ENCODE results near the gene ZDHHC3.
"Not testable (repeated sequence)": the region's sequence is repeated elsewhere in the genome, so short reads cannot be mapped to it uniquely, and the experiment has no call there.

The ZDHHC3 gene

DNA sequence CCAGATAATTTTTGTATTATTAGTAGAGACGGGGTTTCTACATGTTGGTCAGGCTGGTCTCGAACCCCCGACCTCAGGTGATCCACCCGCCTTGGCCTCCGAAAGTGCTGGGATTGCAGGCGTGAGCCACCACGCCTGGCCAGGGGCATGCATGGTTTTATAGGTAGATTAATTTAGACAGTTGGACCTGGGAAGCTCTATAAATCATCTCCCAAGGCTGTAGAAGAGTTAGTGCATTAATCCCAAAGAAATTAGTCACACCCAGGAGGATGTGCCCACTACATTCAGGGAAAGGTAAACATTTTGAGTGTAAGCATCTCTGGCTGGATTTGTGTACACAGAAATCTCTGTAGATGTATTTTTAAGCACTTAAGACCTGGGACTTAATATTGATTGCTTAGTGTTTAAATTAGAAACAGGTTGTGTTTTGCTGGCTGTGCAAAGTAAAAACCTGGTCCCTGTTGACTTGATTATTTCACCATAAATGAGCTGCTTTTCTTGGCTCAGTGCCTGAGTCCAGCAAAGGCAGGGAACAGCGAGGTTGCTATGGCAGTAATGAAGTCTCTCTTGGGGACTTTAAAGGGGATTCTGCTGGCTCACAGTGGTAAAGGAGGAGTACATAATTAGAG is 19.3 kb upstream of the ZDHHC3 start:
- ATAC-seq: no peak
- DNase-seq: no peak

DNA sequence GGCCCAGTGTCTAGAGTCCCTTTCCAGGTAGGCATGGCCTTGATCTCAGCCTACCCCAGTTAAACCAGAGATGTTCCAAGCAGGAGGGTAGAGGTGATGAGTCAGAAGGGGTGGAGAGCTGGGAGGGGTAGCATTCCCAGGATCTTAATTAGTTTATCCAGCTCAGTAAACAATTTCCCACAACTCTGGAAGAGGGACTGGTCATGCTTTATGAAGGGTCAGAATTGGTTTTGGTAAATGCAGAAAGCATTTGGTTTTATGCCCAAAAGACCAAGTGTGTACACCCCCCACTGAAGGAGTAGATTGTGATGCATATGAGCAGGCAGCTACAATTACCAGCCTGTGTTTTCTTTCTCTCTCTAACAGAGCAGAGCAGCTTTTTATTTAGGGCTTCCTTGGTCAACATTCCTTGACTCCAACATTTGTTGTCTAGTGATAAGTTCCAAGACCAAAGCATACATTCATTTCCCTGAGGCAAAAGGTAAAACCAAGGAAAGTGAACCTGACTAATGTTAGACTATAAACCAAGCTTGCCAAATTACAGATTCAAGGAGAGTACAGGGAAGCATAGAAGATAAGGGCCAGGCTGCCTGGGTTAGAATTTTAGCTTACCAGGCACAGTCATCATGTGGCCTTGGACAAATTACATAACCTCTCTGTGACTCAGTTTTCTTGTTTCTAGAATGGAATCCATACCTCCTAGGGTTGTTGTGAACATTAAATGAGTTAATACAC is 17.7 kb upstream of the ZDHHC3 start:
- ATAC-seq: no peak
- DNase-seq: no peak

DNA sequence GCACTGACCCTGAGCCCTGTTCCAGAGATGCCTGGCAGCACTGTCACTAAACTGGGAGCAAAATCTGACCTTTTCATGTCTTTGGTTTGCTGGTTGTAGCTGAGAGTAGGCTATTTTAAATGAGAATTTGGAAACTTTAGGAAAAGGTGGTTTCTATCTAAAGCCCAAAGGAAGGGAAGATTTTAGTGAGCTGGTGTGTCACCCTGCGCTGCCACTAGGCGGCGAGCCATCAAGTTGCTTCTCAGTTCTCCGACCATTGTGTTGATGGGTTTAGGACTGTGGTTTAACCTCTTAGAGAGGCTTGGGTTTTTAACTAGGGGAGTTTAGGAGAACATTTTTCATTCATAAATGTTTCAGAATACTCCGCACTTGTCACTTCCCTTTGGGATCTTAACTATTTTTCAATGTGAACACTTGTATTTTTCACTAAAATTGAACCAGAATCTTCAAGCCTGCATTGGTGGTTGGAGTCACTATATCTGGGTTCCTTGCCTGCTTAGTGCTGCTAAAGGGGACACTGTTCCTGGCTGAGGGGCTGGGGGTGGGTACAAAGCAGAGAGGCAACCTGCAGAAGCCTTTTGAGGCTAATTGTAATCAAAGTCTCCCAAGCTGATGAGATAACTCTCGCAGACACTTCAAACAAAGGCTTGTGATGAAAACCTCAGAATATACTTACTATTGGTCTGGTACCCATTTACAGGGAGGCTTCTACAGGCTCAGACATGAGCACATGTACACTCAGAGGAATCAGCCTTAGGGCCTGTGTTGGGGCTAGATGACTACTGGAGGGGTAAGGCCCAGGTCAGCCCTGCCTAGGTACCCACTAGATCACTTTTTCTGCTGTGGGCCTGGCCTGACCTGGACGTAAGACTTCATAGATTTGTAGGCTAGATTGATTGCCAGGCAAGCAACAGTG is 16.8 kb upstream of the ZDHHC3 start:
- DNase-seq (peak; percentile 26), ATAC-seq (no peak)

DNA sequence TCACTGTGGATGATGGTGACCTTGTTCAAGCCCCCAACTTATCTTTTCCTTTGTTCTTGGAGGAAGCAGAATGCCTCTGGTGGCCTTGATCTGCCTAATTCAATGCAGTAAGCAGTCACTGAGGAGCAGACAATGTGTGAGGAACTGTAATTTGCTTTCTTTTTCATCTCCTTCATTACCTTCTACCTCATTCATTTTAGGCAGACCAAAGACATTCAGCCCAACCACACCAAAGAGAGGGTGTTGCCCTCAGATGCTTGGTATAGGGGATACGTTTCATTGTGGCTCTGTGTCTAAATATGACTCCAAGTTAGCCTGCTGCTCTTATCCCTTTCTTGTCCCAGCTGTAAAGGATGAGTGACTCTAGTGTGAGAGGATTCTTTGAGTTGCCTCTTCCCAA is 15.4 kb upstream of the ZDHHC3 start:
- ATAC-seq (no peak), DNase-seq (no peak)

DNA sequence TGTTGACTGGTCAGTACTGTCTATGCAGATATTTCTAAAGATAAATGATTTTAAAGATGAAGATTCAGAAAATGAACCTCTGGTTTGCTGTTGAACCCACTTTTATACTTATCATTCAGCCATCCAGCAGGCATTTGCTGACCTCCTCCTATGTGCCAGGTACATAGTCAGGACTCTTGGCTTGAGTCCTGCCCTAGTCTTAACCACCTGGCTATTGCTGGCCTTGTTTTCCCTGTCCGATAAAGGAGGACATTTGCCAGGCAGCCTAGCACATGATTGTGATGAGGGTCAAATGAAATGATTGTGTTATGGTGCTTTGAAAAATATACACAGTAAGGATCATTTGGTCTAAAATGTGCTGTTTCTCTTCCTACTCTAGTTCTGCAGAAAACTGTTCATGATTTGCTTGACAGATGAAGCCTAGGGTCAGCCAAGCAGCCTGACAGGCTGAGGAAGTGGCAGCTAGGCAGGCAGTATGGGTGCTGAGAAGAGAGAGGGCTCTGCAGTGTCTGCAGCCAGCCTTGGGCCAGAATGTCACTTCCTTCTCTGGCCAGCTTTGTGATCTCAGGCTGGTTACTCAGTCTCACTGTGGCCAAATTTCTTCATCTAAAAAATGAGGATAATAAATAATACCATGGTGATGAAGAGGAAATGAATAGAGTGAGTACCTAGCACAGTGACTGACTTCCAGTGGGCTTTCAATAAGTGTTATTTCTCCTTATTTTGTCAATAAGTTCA is 13.8 kb upstream of the ZDHHC3 start:
- DNase-seq (no peak), ATAC-seq (no peak)

DNA sequence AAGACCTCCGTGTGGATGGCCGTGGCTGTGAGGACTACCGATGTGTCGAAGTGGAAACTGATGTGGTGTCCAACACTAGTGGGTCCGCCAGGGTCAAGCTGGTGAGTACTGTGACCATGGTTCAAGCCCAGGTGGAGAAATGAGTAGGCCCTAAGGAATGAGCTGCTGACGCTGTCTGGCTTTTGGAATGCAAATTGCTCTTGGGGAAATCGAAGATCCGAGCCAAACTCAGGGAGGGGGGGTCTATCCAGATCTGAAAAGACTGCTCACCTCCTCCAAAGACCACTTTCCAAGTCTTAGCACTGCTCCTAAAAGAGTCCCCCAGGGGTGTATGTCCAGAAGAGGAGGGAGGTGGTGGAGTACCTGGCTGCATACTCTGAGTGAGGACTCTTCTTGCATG is 13.2 kb upstream of the ZDHHC3 start:
- DNase-seq: no peak
- no peak for ATAC-seq

DNA sequence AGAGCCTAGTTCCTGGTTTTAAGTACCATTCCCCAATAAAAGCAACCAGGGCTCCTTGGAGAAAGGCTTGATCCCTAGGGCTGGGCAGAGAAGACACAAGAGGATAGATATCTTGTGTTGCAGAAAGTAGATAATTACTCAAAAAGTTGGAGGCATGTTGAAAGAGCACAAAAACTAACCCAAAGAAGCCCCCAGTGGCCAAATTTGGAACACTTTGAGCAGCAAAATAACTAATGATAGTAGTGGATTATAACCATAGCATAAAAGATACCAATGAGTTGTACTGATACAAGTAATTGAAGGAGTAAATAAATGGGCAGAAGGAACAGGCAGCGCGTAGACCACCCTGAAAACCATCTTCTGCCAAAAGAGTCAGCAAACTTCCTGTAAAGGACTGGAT is 12.1 kb upstream of the ZDHHC3 start:
- ATAC-seq: no peak
- no peak for DNase-seq

DNA sequence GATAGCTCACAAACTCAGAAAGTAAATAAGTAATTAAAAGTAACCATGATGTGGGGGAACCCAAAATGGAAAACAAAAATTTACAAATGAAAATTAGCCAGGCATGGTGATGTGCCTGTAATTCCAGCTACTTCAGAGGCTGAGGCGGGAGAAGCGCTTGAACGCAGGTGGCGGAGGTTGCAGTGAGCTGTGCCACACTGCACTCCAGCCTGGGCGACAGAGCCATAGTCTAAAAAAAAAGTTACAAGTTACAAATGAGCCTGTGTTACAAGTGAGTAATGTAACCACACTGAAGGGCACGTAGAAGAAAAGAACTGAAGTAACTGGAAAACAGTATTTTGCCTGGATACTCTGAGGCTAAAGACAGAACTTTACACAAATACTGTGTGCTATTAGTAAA is 11.4 kb upstream of the ZDHHC3 start:
- DNase-seq (no peak), ATAC-seq (no peak)

DNA sequence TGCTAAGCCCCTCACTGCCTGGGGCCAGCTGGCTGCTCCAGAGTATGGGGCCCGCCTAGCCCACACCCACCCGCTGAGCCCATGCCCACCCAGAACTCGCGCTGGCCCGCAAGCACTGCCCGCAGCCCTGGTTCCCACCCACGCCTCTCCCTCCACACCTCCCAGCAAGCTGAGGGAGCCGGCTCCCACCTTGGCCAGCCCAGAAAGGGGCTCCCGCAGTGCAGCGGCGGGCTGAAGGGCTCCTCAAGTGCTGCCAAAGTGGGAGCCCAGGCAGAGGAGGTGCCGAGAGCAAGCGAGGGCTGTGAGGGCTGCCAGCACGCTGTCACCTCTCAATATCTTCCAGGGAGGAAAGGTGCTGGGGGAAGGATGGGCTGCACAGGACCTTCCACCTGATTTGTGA is 10.4 kb upstream of the ZDHHC3 start:
- not testable (repeated sequence) for DNase-seq, ATAC-seq

DNA sequence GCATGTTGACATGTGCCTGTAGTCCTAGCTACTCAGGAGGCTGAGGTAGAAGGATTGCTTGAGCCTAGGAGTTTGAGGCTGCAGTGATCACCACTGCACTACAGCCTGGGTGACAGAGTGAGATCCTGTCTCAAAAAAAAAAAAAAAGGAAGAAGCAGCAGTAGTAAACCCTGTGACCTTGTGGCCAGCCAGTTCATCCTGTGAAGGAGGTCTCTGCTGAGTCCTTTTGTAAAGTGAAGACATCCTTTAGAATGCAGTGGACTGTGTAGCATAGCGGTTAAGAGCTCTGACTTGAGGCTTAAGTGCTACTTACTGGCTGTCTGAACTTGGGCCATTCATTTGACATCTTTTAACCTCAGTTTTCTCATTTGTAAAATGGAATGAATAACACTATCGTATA is 8.4 kb upstream of the ZDHHC3 start:
- ATAC-seq (no peak), DNase-seq (no peak)

DNA sequence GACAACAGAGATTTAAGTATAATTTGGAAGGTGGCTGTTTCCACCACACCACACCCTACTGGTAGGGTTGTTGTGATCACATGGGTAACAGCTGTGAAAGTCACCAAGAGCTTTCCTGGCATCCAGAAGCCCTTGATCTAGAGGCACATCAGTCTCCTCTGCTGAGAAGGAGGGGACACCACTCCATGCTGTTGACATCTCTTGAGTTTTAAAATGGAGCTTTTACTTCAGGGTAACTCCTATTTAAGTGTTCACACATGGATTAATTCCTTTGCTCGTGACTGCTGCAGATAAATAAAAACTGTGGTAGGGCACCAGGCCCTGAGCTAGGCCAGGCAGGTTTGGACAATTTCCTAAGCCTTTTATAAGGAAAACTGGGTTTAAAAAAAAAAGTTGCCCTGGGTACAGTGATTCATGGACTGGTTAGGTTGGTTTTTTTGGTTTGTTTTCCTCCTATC is 7.5 kb upstream of the ZDHHC3 start:
- DNase-seq (no peak), ATAC-seq (no peak)

DNA sequence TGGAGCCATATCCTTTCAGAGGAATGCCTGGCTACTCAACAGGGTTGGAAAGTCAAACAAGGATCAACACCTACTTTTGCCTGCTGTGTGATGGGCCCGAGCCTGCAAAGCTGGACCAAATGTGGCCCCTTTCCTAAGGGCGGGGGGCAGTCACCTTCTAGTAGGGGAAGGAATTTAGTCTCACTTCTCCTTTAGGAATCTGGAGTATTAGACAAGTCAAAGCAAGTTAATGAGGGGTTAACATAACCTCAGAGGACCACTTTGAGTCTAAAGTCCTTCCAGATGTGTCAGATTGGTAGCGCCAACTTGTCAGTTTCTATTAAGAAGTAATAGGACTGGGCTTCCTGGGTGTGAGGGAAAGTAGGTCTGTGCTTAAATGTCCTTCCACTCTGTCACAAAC is 6.8 kb upstream of the ZDHHC3 start:
- DNase-seq: no peak
- ATAC-seq: no peak

DNA sequence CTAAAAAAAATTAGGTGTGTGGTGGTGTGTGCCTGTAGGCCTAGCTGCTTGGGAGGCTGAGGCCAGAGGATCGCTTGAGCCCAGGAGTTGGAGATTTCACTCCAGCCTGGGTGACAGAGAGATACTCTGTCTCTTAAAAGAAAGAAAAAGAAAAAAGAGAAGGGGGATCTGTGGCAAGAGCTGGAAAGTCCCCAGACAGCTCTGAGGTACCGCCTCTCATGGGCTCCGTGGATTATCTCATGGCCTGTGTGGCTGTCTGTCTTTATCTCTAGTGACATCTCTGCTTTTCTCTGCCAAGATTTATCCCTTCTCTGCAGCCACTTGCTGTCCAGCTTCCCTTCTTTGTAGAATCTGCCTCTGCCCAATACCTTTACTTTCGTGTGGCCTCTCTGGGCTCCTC is 5.8 kb upstream of the ZDHHC3 start:
- DNase-seq: no peak
- no peak for ATAC-seq

DNA sequence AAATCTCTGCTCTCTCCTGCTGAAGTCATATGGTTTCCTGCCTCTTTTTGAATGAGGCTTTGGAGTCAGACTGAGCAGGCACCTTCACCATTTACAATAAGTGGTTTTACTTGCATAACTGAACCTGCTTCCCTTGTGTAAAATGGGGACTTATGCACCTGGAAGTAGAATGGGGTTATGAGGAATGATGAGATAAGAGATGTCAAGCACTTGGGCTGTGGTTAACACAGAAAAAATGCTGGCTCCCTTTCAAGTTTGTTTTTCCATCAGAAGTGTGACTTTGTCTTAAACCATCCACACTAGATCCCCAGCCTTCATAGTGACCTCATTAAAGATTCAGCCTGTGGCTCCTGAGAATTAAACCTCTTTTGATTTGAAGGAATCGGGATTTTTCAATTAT is 5.2 kb upstream of the ZDHHC3 start:
- DNase-seq (no peak), ATAC-seq (peak; percentile 35)

DNA sequence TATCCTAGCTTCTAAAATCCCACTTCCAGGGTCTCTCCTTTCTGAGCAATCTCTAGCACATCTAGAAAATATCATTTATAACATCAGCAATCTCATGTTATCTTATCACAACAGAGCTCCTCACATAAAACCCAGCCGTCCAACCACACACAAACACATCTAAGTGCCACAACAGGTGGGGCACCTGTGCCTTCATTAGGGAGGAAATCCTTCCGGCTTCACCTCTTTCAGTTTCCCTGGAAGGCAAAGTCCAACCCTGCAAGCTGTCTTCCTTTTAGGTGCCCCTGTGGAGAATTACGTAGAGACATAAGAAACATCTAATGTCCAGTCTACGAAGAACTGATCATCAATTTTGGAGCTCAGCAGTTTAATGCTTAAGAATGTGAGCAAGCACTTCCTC is 1.6 kb downstream of the ZDHHC3 start:
- DNase-seq: no peak
- no peak for ATAC-seq

DNA sequence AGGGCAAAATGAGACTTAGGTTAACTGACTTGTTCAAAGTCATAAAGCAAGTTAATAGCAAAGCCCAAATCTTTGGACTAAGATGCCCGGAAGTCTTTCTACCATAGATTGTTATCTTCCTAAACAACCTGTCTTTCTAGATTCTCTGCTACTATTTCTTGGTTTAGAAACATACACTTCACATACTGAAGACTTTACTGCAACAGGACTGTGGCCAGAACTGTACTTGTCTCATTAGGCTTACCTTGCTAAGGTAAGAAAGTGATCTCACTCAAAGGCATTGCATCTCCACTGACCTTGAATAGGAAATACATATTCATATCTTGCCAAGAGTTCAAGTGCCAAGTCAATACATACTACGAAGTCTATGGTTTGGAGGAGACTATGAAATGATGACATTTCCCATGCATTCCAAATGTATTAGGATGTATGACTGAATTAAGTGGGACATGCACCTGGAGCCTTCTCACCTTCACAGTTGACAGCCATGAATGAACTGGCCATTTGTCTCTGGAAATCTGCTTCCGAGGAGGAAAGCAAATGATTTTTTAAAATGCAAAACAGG is 5.0 kb downstream of the ZDHHC3 start:
- ATAC-seq (no peak), DNase-seq (no peak)

DNA sequence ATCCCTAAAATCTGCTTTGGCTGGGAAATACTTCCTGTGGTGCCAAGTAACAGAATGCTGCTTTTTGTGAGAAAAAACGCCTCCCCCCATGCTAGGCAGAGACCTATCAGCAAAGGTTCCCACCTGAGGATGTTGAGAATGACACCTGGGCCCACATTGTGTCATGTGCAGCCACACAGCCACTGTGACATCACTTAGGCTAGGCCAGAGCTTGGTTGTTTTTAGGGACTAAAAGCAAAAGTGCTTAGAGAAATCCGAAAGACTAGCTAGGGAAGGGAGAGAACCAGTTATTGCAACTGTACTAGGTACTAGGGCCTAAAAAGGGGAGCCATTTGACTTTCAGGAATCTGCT is 6.2 kb downstream of the ZDHHC3 start:
- DNase-seq (no peak), ATAC-seq (no peak)

DNA sequence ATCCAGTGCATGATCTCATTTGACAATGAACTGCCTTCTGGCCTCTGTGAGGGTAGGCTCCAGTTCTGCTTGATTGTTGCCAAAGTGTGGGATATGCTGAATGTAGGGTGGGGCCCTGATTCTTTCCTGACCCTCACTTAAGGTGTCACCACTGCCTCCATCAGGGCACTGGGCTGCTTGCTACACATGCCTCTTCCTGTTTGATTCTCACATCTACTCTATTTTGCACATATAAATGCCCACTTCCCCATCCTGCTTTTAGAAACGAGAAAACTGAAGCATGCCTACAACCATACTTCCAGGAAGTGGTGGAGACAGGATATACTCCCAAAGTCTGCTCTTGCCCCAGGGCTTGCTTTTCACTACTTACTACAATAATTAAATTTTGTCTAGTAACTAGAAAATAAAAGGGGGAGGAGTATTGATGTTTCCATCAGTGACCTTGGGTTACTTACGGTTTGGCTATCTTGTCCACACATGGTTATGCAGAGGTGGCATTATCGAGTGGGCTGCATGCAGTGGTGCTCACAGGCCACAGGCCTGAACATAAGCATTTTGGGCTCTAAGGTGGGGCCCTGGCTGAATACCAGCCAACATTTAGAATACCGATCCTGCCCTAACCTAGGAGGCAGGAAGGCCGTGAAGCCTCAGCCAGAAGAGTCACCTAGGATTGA is 6.7 kb downstream of the ZDHHC3 start:
- DNase-seq: no peak
- no peak for ATAC-seq

DNA sequence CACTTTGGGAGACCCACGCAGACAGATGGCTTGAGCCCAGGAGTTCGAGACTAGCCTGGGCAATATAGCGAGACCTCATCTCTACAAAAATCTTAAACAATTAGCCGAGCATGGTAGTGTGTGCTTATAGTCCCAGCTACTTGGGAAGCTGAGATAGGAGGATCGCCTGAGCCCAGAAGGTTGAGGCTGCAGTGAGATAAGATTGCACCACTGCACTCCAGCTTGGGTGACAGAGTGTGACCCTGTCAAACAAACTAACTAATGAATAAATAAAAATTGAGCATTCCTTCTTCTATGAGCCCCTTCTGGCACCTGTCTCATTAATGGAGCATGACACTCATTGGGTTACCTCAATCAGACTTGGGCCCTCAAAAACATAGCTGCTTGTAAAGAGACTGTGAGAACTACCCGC is 7.5 kb downstream of the ZDHHC3 start:
- ATAC-seq (no peak), DNase-seq (no peak)

DNA sequence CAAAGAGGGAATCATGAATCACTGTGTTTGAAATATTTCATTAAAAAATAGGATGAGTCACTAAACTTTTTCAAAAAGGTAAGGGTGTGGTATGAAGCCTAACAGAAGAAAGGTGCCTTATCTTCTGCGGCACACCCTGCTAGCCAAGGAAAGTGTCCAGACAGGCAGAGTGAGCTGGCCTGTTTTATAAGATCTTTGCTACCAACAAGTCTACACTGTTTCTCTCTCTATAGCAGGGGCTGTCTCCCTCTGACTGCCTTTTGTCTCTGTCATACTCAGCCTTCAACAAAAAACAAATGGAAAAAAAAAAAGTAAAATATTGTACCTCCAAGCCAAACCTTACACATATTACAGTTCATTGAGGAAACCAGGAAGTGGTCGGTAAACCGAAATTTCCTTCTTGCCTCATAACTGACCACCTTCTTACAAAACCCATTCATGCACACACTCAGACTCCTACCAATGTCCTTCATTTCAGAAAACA is 9.1 kb downstream of the ZDHHC3 start:
- ATAC-seq (peak; percentile 51), DNase-seq (no peak)

DNA sequence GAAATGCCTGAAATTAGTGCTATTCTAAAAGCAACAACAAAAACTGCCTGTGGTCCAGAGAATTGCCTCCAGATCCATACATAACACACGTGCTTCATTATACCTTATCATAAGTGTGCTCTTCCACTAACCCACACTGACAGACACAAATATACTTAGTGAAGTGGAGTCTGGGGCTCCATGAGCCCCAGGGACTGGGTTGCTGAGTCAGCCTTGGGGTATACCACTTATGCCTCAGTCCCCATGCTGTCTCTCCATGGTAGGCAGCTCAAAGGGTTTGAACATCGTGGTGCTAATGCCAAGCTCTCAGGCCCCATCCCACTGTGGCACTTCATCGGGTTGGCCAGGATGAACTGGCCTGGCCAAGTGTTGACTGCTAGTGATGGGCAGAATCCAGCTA is 10.8 kb downstream of the ZDHHC3 start:
- DNase-seq: no peak
- no peak for ATAC-seq
